ENCODE measurements around the gene EEFSEC.

EEFSEC gene

DNA sequence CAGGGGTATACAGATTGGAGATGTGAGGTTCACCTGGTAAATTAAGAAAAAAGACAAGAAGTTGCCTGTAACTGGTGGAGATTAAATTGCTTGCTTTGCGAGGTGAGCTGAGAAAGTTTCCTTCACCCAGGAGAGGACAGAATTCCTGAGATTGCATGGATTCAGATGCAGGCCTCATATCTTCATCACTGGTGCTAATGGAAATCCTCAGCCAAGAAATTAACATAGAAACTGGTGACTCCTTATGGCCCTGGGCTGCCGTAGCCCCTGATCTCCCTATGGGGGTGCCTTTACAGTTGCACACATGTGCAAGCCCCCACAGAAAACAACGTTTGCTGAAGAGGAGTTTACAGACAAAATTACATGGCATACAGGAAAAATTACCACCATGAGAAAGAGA lies 68.0 kb downstream of the EEFSEC start:
- no peak for DNase-seq

- no peak for DNase-seq
Measured at GRCh38 chr3:128222796-128223385, 69.6 kb downstream of the EEFSEC start.

- DNase-seq: no peak
Measured at GRCh38 chr3:128226186-128226725, 73.0 kb downstream of the EEFSEC start.

DNA sequence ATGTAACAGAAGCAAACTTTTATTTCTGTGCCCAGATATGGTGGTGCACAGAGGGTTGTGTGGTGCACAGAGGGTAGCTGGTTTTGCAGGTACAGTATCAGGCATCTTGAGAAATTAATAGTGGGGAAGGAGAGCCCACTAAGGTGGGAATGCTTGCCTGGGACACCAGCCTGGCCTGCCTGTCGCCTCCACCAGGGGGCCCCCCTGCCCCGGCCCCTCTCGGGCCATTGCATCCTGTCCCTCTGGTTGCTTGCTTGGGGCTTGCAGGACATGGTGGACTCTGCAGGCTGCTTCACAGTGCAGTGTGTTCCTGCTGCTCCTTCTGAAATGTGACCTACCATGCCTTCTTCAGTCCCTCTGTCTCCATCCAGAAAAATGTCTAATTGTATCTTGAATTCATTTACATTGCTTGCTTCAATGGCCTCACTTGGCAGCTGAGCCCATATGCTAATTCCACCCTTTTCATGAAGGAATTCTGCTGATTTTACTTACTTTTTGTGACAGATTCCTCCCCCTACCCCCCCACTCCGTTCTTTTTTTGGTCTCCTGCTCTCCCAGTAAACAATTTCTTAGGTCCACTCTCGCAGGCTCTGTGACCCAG lies 73.6 kb downstream of the EEFSEC start:
- no peak for DNase-seq

- DNase-seq: no peak
Measured at GRCh38 chr3:128227507-128227906, 74.2 kb downstream of the EEFSEC start.

DNA sequence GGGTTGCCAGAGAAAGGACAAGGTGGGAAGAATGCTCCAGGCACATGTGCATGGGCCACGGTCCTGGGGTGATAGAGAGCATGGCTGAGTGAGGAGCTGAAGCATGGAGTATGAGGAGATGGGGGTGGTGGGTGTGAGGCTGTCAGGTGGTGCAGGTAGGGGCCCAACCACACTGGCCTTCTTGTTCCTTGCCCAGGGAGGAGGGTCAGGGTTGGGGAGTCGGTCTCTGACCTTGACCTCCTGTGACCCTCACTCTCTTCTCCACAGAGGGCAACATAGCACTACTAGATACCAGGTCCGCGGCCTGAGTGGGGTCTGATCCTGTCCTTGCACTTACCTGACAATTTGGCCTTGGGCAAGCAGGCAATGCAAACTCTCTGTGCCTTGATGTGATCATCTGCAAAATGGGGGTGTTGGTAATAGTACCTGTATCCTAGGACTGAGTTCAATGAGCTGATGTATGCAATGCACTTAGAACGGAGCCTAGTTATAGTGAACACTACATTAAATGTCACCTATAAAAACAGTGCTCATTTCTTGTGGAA lies 75.2 kb downstream of the EEFSEC start:
- no peak for DNase-seq

GRCh38 chr3:128229106-128229857 lies 76.0 kb downstream of the EEFSEC start:
- no peak for DNase-seq

- no peak for DNase-seq
Measured at GRCh38 chr3:128231606-128232005, 78.3 kb downstream of the EEFSEC start.

GRCh38 chr3:128232376-128233178 lies 79.3 kb downstream of the EEFSEC start:
- DNase-seq: no peak

DNA sequence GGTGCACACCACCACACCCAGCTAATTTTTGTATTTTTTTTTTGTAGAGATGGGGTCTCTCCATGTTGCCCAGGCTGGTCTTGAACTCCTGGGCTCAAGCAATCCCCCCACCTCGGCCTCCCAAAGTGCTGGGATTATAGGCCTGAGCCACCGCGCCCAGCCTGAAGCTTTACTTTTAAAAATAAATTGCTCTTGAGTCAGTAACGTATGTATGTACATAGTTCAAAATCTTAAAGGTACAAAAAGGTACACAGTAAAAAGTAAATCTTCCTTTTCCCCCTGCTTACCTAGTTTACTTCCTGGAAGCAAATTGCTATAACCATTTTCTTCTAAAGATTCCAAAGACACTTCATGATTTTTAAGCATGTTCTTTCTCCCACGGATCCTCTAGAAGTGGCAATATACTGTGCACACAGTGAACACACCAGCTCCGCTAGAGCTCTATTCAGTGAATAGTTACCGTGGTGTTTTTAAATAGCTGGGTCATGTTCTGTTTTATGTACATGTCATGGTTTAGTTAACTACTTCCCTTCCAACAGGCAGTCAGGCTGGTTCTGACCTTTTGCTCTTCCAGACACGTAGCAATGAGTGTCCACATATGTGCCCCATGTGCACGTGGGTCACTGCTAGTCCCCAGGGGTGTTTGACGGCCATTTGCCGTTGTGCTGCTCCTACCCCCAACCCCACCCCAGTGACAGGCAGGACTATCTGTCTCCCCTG lies 82.1 kb downstream of the EEFSEC start:
- DNase-seq: no peak

- no peak for DNase-seq
Measured at GRCh38 chr3:128236657-128237056, 83.4 kb downstream of the EEFSEC start.

- DNase-seq: no peak
Measured at GRCh38 chr3:128237348-128238183, 84.3 kb downstream of the EEFSEC start.

DNA sequence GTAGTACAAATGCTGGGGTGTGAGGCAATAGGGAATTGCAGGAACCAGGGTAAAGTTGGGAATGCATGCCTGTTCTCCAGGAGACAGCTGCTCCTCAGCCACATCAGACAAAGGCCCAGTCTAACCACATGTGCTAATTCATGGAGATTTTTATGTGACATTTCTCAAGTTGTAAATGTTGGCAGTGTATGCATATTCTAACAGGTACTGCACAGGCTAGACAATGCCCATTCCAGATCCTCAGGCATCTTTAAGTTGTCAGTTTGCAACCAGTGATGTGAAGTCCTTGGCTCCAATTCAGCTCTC lies 84.9 kb downstream of the EEFSEC start:
- no peak for DNase-seq

DNA sequence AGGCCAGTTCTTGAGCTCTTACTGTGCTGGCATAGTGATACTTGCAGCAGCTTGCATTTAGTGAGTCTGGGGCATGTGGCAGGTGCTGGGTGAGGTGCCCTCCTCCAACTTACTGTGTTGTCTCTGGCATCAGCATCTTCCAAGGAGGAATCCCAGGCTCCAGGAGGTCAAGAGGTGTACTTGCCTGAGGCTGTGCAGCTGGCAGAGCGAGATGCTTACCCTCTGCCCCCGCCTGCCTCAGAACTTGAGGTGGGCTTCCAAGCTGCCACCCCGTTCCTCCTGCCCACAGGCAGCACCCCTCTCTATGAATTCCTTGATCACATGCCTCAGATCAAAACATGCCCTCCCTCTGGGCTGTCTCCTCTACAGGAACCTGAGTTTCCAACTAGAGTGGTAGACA lies 86.0 kb downstream of the EEFSEC start:
- no peak for DNase-seq

DNA sequence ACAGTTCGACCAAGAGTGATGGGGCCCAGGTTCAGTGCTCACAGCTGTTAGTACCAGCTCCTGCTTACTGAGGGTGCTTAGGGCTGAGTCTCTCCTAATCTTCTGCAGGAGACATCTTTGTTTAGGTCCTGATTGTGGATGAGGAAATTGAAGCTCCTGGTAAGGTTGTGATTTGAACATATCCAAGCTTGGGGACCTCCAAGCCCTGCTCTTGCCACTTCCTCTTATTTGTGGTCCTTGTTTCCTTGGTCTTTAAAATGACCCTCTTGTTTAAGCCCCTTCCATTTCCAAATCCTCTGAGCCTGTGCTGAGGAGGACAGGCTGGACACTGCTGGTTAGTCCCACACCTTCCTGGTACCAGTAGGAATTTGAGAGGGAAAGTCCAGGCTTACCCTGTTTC lies 87.0 kb downstream of the EEFSEC start:
- no peak for DNase-seq

GRCh38 chr3:128241741-128242140 lies 88.5 kb downstream of the EEFSEC start:
- no peak for DNase-seq

GRCh38 chr3:128242818-128243601 lies 89.7 kb downstream of the EEFSEC start:
- DNase-seq: no peak

DNA sequence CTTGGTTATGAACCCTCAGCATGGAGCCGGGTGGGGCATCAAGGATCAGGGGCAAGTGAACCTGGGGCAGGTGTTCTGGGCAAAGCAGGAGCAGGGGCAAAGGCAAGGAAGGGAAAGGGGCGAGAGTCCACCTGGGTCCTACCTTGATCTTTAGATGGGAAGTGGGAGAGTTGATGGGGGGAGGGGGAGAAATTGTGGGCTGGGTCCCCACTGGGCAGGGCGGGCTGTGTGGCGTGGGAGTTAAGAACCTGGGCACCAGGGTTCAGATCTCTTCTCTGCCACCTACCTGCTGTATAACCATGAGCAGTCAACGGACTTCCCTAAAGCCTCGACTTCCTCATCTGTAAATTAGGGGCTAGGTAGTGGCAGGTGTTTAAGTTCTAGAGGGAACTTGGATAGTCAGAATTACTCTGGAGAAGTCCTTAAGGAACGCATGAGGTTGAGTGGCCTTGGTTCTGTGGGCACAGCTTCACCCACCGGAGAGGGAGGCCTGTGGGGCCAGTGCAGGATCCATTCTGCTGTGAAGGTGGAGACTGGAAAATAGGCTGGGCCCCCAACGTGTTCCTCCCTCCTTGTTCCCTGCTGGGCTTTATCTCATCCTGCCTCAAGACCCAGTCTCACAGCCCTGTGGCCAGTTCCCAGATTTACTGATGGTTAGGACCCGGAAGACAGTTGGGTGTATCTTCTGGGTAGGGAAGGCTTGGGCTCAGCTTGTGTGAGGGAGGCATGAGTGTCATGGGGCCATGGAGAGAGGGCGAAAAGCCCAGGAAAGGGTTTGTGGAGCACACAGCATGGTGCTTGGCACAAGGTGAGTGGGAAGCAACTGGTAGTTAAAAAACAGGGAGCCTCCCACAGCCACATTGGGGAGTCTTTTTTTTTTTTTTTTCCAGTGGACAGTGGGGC lies 90.6 kb downstream of the EEFSEC start:
- DNase-seq: no peak

- DNase-seq: no peak
Measured at GRCh38 chr3:128245460-128245859, 92.2 kb downstream of the EEFSEC start.

Measured in KG1 (cell line).